ENCODE data around the gene INPP5F. TPM values are rescaled to one million over a fixed set of nuclear protein-coding genes. Genes with fewer than 3 reads are reported as not detected.

The INPP5F gene
- polyA plus RNA-seq, 1 experiment: 4.1 TPM

- H3K27me3 ChIP-seq (ENCODE audit: control insufficient read depth, insufficient read depth, low read length): no peaks in the 10 kb centered on the region
- no peak for DNase-seq (ENCODE audit: low read depth)
- ChIA-PET CTCF (interaction anchor here (1.2 kb wide), 1 partner anchor 83 kb away, joined by 3 read pairs; no protein-coding TSS in a partner anchor), POLR2A (no interaction called here)
- TF ChIP-seq, protein P1, sequence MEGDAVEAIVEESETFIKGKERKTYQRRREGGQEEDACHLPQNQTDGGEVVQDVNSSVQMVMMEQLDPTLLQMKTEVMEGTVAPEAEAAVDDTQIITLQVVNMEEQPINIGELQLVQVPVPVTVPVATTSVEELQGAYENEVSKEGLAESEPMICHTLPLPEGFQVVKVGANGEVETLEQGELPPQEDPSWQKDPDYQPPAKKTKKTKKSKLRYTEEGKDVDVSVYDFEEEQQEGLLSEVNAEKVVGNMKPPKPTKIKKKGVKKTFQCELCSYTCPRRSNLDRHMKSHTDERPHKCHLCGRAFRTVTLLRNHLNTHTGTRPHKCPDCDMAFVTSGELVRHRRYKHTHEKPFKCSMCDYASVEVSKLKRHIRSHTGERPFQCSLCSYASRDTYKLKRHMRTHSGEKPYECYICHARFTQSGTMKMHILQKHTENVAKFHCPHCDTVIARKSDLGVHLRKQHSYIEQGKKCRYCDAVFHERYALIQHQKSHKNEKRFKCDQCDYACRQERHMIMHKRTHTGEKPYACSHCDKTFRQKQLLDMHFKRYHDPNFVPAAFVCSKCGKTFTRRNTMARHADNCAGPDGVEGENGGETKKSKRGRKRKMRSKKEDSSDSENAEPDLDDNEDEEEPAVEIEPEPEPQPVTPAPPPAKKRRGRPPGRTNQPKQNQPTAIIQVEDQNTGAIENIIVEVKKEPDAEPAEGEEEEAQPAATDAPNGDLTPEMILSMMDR (IDR thresholded peaks at IDR 0.05; ENCODE audit: insufficient read depth, low read depth, low read length): no peak
- H3K4me3 ChIP-seq (ENCODE audit: low read depth, low read length): no peak overlapping the region
- H3K36me3 ChIP-seq (ENCODE audit: control insufficient read depth, insufficient read depth, low read length): peaks cover 18% of the 10 kb centered on the region
Measured at GRCh38 chr10:119832951-119833350, 107.1 kb downstream of the INPP5F start.

GRCh38 chr10:119834188-119834587 is 108.3 kb downstream of the INPP5F start:
- Histone ChIP-seq H3K27me3 (ENCODE audit: control insufficient read depth, insufficient read depth, low read length) (no peaks in the 10 kb centered on the region), H3K36me3 (ENCODE audit: control insufficient read depth, insufficient read depth, low read length) (peaks cover 21% of the 10 kb centered on the region), H3K4me3 (ENCODE audit: low read depth, low read length) (no peak overlapping the region)
- DNase-seq (ENCODE audit: low read depth): no peak
- CTCF ChIA-PET: interaction anchor here (1.0 kb wide), 1 partner anchor 26 kb away, joined by 3 read pairs; no protein-coding TSS in a partner anchor
- POLR2A ChIA-PET: no interaction called here
- TF ChIP-seq, protein P1 (IDR thresholded peaks at IDR 0.05; ENCODE audit: insufficient read depth, low read depth, low read length): no peak

DNA sequence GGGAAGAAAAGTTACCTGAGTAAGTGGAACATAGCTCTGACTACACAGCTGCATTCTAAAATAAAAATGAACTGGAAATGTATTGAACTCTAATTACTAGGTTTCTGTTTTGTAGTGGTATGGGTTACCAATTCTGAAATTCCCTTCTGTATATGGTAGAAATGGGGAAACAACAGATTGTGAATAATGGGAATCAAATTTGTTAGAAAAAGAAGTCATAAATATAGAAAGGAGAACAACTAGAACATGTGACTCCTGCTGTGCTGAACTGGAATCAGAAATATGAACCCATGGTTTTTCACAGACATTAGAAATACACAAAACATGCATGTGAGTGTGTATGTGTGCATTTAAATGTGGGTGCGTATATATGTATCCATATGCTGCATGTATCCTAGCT is 119.8 kb downstream of the INPP5F start:
- Histone ChIP-seq H3K36me3 (ENCODE audit: control insufficient read depth, insufficient read depth, low read length) (peaks cover 19% of the 10 kb centered on the region), H3K27me3 (ENCODE audit: control insufficient read depth, insufficient read depth, low read length) (no peaks in the 10 kb centered on the region), H3K4me3 (ENCODE audit: low read depth, low read length) (no peak overlapping the region)
- ChIA-PET CTCF (no interaction called here), POLR2A (no interaction called here)
- no peak for DNase-seq (ENCODE audit: low read depth)
- TF ChIP-seq, protein P1 (IDR thresholded peaks at IDR 0.05; ENCODE audit: insufficient read depth, low read depth, low read length): no peak

DNA sequence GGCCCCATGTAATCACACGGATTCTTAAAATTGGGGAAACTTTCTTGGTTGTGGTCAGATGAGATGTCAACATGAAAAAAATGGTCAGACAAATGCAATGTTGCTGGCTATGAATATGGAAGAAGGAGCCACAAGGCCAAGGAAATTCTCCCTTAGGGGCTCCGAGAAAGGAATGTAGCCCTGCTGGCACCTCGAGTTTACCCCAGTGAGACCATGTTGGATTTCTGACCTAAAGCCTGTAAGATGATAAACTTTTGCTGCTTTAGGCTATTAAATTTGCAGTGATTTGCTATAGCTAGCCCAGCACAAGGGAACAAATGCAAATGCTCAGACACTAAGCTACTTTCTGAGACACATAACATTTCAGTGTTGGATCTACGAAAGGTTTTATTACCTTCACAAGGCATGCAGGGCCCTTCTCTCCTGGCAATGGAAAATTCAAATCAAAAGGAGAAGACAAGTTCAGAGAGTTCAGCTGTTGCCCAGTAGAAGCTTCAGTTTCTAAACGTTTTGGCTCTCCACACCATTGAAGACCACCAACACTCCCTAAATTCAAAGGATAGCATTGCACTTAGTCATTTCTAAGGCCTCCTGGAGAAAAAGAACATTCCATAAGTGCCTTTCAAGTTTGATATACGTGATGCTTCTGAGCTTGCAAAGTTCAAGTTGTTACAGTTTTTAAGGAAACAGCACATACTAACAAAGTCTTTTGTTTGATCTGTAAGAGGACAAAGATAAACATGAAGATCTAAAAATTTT is 123.4 kb downstream of the INPP5F start:
- H3K27me3 ChIP-seq (ENCODE audit: control insufficient read depth, insufficient read depth, low read length): no peaks in the 10 kb centered on the region
- peaks cover 8% of the 10 kb centered on the region for H3K36me3 ChIP-seq (ENCODE audit: control insufficient read depth, insufficient read depth, low read length)
- ChIA-PET POLR2A (no interaction called here), CTCF (interaction anchor here (1.2 to 1.7 kb wide), 3 partner anchors 10 to 98 kb away, joined by 4 to 10 read pairs (median 4); no protein-coding TSS in a partner anchor)
- peak; percentile 64 for DNase-seq (ENCODE audit: low read depth)
- TF ChIP-seq, protein P1 (IDR thresholded peaks at IDR 0.05; ENCODE audit: insufficient read depth, low read depth, low read length): no peak
- no peak overlapping the region for H3K4me3 ChIP-seq (ENCODE audit: low read depth, low read length)

GRCh38 chr10:119849944-119850343 is 124.1 kb downstream of the INPP5F start:
- POLR2A ChIA-PET: no interaction called here
- CTCF ChIA-PET: interaction anchor here (1.2 to 1.7 kb wide), 3 partner anchors 10 to 99 kb away, joined by 4 to 10 read pairs (median 4); no protein-coding TSS in a partner anchor
- TF ChIP-seq, protein P1 (IDR thresholded peaks at IDR 0.05; ENCODE audit: insufficient read depth, low read depth, low read length): no peak
- no peak for DNase-seq (ENCODE audit: low read depth)
- H3K27me3 ChIP-seq (ENCODE audit: control insufficient read depth, insufficient read depth, low read length): no peaks in the 10 kb centered on the region
- peaks cover 5% of the 10 kb centered on the region for H3K36me3 ChIP-seq (ENCODE audit: control insufficient read depth, insufficient read depth, low read length)
- H3K4me3 ChIP-seq (ENCODE audit: low read depth, low read length): no peak overlapping the region
